CD4-positive, alpha-beta T cell treated with Interleukin-4 for 1 hour (primary cell): Measurements from ENCODE around the gene LMNA.
"Not testable (repeated sequence)": the region's sequence is repeated elsewhere in the genome, so short reads cannot be mapped to it uniquely, and the experiment has no call there.

ENCODE experiments used
- DNase-seq, 2 donors: peaks; one replicate each; pipeline ENCODE4 v3.0.0-alpha.2; 2020 to 2022

Gene LMNA

DNA sequence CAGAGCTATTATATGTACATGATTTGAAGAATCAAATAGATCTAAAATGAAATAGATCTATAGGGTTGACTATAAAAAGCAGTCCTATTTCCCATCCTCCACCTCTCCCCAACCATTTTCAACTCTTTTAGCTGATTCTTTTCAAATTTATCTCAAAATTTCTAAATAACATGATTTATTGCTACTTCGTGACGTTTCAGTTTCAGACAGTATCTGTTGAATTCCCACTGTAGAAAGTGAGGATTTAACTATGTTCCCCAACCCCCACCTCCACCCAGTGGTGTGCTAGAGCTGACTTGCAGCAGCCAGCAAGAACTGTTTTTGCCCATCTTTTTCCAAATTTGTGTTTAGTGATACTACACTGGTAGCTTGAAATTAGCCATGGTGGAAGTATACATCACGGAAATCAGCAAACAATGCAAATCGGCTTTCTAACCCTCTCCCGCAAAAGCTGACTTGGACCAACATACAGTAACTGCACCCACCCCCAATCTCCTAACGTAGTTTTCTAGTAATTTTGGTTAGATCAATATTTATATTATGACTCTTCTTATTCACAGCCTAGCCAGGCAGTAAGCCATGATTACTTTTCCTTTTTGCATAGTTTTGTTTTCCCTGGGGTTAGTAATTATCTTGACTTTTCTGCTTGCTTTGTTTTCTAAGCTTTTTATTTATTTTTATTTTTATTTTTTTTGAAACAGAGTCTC is 49.8 kb downstream of the LMNA start:
- DNase-seq, result no peak

DNA sequence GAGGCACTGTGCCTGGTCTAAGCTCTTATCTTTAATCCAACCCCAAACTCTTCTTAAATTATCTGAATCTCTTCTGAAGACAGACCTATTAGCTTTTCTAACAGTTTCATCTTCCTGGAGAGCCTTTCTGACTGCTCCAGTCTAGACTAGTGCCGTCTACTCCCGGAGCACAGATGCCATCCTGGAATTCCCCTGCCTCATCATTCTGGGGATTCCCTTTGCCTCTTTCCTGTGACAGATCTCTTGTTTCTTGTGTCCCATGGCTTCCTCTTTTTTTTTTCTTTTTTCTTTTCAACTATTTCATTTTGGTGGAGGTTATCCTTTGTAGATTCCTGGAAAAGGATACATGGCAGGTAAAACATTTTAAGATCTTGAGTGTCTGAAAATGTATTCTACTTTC is 50.6 kb downstream of the LMNA start:
- DNase-seq, result no peak

DNA sequence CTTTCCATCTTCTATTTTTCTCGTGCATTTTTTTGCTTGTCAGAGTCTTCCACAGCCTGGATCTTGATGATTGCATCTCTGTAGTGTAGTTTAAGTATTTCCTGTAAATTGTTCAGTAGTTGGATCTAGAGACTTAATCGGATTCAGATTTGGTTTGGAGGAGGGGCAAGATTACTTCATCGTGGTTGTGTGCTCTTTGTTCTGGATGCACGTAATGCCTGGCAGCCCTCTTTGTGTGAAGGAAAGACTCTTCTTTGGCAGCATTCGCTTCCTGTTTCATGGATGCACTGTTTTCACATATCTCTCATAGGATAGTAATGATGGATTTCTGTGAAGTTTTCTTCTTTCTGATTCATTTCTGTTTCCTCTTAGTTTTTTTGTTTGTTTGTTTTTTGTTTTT is 53.0 kb downstream of the LMNA start:
- DNase-seq, result no peak

DNA sequence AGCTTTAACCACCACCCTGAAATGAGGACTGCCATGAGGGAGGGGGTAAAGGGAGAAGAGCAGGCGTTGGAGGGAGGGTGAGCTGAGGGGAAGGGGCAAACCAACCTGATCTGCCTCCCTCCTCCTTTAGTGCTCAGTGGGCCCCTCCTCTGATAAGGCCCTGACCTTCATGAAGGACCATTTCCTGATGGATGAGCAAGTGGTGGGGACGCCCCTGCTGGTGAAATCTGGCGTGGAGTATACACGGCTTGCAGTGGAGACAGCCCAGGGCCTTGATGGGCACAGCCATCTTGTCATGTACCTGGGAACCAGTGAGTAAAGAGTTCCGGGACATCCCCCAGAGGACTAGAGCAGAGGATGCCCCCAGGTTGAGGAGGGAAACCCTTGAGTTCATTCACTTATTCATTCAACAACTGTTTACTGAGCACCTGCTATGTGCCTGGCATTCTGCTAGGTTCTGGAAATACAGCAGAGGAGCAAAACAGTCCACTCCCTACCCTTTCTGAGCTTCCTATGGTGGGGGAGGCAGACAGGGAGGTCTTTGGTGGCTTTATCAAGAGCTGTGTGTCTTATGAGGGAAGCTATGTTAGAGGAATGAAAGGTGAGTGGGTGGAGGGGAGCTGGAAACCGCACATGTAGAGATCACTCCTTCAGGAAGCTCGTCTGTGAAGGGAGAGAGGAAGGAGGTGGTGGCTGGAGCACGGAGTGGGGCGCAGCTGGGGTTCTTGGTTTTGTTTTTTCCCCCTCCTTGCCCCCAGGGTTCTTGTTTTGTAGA is 58.4 kb downstream of the LMNA start:
- no peak for DNase-seq

DNA sequence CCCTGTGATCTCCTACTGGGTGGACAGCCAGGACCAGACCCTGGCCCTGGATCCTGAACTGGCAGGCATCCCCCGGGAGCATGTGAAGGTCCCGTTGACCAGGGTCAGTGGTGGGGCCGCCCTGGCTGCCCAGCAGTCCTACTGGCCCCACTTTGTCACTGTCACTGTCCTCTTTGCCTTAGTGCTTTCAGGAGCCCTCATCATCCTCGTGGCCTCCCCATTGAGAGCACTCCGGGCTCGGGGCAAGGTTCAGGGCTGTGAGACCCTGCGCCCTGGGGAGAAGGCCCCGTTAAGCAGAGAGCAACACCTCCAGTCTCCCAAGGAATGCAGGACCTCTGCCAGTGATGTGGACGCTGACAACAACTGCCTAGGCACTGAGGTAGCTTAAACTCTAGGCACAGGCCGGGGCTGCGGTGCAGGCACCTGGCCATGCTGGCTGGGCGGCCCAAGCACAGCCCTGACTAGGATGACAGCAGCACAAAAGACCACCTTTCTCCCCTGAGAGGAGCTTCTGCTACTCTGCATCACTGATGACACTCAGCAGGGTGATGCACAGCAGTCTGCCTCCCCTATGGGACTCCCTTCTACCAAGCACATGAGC is 62.2 kb downstream of the LMNA start:
- no peak for DNase-seq

DNA sequence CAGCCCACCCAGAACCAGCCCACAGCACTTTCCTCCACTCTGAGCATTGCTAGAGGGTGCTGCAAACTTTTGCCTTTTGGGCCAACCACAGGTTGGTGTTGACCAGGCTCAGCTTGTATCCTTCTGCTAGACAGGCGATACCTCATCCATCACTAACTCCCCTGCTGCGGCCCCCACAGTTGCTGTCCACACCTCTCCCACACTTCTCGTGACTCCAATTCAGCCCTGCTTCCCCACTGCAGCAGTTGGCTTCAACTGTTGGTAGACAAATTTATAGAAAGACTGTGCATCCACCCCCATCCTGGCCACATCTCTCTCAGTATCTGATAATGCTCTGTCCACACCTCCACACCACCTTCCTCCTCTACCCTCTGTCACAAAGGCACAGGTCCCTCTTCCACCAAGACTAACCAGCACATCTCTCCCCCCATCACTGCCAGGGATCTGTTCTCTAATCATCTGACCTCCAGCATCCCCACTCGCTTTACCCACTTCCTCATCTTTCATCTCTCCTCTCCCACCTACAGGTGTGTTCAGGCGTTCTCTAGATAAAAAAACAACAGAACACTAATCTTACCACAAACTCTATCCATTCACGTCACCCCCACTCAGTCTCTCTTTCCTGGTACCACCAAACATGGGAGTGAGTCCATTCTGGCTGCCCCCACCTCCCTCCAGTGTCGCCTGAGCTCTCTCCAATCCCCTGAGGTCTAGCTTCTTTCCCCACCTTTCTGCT is 63.6 kb downstream of the LMNA start:
- no peak for DNase-seq

DNA sequence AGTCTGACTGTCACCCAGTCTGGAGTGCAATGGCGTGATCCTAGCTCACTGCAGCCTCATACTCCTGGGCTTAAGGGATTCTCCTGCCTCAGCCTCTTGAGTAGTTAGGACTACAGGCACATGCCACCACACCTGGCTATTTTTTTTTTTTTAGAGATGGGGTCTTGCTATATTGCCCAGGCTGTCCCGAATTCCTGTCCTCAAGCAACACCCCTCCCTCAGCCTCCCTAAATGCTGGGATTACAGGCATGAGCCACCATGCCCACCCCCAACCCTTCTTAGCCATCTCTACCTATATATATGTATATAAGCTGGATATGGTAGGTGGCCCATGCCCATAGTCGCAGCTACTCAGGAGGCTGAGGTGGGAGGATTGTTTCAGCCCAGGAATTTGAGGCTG is 66.0 kb downstream of the LMNA start:
- no peak for DNase-seq

DNA sequence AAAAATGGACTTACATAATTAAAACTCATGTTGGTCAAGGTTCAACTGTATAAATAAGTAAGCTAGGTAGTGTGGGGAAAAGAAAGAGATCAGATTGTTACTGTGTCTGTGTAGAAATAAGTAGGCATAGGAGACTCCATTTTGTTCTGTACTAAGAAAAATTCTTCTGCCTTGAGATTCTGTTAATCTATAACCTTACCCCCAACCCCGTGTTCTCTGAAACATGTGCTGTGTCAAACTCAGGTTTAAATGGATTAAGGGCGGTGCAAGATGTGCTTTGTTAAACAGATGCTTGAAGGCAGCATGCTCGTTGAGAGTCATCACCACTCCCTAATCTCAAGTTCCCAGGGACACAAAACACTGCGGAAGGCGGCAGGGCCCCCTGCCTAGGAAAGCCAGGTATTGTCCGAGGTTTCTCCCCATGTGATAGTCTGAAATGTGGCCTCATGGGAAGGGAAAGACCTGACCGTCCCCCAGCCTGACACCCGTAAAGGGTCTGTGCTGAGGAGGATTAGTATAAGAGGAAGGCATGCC is 66.9 kb downstream of the LMNA start:
- not testable (repeated sequence) for DNase-seq

DNA sequence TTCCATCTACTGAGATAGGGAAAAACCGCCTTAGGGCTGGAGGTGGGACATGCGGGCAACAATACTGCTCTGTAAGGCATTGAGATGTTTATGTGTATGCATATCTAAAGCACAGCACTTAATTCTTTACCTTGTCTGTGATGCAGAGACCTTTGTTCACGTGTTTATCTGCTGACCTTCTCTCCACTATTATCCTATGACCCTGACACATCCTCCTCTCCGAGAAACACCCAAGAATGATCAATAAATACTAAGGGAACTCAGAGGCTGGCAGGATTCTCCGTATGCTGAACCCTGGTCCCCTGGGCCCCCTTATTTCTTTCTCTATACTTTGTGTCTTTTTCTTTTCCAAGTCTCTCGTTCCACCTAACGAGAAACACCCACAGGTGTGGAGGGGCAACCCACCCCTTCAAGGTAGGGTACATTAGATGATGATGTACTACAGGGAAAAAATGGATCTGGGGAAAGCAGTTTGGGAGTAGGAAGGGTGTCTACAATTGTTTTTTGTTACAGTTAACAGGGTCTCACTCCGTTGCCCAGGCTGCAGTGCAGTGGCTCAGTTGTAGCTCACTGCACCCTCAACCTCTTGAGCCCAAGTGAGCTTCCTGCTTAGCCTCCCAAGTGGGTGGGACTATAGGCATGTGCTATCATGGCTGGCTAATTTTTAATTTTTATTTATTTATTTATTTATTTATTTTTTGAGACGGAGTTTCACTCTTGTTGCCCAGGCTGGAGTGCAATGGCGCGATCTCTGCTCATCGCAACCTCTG is 67.7 kb downstream of the LMNA start:
- not testable (repeated sequence) for DNase-seq

DNA sequence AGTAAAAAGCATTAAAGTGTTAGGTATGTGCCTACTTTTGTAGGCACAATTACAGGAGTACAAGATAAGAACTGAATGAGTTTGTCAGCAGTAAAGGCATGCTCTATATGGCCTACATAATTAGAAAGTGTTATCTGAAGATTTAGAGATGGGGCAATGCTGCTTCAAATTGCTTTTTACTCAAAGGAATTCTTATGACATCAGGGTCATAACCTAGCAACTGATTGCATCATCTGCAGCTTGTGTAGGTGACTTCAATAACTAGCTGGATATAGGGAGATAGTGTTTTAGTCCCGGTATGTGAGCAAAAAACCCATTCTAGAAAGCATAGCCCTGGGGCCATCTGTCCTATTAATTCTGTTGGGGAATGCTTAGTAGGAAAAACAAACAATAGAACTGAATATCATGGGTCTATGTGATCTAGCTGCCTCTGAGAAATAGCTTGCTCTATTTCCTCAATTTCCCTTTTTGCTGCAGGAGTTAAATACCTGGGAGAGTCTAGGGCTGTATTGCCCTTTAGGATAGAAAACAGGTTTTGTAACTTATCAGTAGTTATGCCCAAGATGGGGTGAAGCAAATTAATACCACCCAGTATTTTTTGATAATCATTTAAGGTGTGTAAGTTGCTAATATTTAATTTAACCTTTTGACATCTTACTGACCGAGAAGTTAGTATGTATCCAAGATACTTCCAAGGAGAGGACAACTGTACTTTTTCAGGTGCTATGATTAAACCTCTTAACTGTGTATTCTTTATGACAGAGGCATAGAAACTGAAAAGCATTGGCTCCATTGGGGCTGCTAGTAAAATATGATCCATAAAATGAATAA is 72.1 kb downstream of the LMNA start:
- not testable (repeated sequence) for DNase-seq
